HG03139 (cell line): ENCODE measurements around the gene TASP1.

Experiments used
- ATAC-seq: cut with Tn5 transposase; IDR thresholded peaks from one replicate; pipeline ENCODE4 v1.9.1; 2021; ENCODE audit not compliant: unreplicated experiment

Gene TASP1

GRCh38 chr20:13355941-13356486 lies 282.7 kb downstream of the TASP1 start:
- ATAC-seq: no peak

GRCh38 chr20:13355411-13355810 lies 283.3 kb downstream of the TASP1 start:
- ATAC-seq: no peak

GRCh38 chr20:13353261-13353945 lies 285.3 kb downstream of the TASP1 start:
- no peak for ATAC-seq

- ATAC-seq: no peak
Measured at GRCh38 chr20:13349235-13349604, 289.5 kb downstream of the TASP1 start.

GRCh38 chr20:13348311-13349234 lies 290.2 kb downstream of the TASP1 start:
- ATAC-seq: no peak

GRCh38 chr20:13344671-13345070 lies 294.1 kb downstream of the TASP1 start:
- no peak for ATAC-seq

GRCh38 chr20:13342469-13343242 lies 296.1 kb downstream of the TASP1 start:
- no peak for ATAC-seq

GRCh38 chr20:13341737-13342393 lies 296.9 kb downstream of the TASP1 start:
- ATAC-seq: no peak

- no peak for ATAC-seq
Measured at GRCh38 chr20:13340088-13340487, 298.6 kb downstream of the TASP1 start.
